Cerebellar nuclear complex (tissue), 1 donor: Measurements from ENCODE around the gene PRR15.

Experiments
- DNase-seq, 2 experiments: peaks; one replicate each; lab custom pipeline; 2025; lab: John Stamatoyannopoulos, UW

PRR15 gene

DNA sequence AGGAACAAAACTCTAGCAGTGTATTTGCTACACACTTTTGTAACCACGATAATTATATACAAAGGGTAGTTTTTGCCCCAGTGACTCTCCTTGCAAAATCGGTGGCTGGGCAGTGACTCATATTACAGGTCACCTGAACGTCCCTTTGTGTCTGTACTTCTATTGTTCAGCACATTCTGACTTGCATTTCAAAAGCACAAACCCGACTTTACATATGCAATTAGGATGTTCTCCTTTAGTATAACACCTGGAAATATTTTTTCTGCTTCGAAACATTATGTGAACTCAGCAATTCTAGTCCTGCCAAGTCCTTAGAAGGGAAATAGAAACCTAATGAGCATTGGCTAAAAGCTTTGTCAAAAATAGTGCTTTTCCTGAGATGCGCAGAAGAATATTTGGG is 6.0 kb downstream of the PRR15 start:
- DNase-seq, result no peak

- DNase-seq, result no peak
These were observed 8.9 kb downstream of the PRR15 start for GRCh38 chr7:29572558-29572957.

- DNase-seq, result no peak
These were observed 9.9 kb downstream of the PRR15 start for GRCh38 chr7:29573567-29573966.

DNA sequence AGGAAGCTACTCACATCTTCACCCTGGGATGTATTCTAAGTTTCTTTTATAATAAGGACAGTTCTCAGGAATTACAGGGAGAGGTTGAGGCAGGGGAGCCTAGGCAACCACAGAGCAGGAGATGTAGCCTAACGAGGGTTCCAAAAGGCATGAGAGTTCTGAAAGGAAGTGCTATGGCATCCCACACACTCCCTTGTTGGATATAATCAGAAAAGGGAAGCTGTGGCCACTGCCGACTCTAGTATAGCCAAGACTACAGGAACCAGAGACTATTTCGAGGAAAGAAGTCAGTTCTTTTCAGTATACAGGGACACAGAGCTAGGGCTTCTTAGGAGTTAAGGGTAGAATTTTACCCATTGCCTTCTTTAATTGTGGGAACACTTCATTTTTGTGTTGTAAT is 11.0 kb downstream of the PRR15 start:
- DNase-seq, result no peak

- no peak for DNase-seq
These were observed 23.7 kb downstream of the PRR15 start for GRCh38 chr7:29587195-29587808.

- no peak for DNase-seq
These were observed 24.6 kb downstream of the PRR15 start for GRCh38 chr7:29588212-29588611.

DNA sequence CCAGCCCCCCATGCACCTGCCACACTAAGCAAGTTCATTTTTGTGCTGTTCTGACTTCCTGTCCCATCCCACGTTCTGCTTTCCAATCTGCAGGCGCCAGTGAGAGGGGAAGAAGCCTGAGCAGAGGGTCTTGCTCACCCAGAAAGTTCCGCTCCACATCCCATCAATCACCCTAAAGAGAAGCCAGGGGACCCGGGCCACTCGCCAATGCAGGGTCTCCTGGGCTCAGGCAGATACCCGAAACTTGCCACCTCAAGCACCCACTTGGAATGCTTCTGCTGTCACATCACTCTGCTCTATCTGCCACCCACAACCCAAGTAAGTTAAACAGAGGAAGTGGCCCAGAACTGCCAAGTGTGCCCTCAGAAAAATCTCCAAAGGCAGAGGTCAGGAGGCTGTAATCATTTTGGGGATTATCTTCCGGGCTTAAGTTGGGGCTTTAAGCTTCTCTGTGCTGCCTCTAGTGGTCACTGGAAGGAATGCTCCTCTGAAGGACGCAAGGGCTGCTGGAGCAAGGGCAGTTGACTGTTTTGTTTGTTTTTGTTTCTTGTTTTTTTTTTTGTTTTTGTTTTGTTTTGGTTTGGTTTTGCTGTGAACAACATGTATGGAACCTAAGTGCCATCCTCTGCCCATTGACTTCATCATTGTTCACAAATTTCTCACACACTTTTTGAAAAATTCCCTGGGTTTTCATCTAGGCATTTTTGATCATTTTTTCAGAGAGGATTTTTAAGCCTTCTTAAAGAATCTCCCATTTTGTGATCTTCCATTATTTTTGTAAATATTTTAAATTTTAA is 25.5 kb downstream of the PRR15 start:
- DNase-seq, result no peak

- no peak for DNase-seq
These were observed 29.2 kb downstream of the PRR15 start for GRCh38 chr7:29592866-29593265.

- no peak for DNase-seq
These were observed 29.8 kb downstream of the PRR15 start for GRCh38 chr7:29593459-29593858.

- no peak for DNase-seq
These were observed 33.1 kb downstream of the PRR15 start for GRCh38 chr7:29596593-29597178.

- DNase-seq, result no peak
These were observed 33.6 kb downstream of the PRR15 start for GRCh38 chr7:29597266-29597665.

GRCh38 chr7:29598137-29598536 is 34.5 kb downstream of the PRR15 start:
- no peak for DNase-seq

DNA sequence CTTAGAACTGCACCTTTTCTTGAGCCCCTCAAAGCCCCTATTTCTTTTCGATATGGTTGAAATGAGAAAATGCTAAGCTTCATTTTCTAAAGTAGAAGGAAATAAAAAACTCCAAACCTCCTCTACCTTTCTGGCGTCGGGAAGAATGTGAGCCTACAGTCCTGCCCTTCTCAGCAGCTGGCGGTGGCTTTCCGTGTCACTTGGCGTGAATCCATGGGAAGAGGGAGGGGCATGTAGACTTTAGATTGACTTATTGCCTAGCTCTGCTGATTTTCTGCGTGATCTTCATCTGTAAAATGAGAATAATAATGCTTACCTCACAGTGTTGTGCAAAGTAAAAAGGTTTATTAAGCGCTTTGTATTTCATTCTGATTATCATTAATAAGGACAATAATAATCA is 35.0 kb downstream of the PRR15 start:
- no peak for DNase-seq

DNA sequence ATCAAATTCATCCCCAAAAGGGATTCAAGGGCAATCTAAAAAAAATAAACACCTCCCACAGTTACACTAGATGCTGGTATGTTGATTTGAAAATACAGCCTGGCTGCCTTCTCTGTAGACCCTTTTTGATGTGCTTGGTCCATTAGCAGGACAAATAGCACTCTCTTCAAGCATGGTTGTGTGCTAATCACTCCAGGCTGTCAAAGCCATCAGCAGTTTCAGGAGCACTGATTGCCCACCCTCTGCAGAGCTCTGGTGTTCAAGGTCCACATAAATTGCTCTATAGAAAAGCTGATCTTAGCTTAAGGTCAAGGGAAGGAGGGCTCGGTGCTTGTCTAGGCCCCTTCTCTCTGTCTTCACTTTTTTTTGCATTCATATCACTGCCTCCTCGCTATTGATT is 35.4 kb downstream of the PRR15 start:
- DNase-seq, result no peak

- no peak for DNase-seq
These were observed 37.0 kb downstream of the PRR15 start for GRCh38 chr7:29600661-29601060.

DNA sequence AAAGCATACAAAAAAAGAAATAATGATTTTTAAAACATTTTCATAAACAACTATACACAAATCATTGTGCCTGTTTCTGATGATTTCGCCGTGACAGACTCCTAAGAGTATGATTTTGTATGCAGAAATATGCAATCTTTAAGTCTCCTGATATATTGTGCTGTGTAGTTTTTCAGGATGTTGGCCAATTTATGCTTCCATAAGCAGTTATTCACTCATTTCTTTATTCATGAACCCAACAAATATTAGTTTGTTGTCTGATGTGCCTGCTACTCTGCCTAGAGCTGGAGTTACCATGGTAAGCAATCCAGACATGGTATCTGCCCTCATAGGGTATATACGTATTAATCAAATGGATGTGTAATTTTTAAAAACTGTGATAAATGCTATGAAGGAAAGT is 40.4 kb downstream of the PRR15 start:
- no peak for DNase-seq

DNA sequence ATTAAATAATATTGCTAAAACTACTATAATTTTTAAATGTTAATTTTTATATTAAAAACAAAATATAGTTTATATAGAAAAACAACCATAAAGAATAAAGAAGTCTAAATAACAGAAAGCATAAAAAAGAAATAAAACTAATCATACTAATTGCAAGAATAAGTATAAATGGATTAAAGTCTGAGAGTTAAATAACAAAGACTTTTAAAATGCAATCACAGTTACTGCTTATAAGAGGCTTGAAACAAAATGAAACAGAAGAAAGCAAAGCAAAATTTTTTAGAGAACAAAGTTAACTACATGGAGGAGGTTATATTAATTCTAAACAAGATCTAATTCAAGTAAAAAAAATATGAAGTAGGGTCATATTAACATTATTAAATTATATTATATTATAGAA is 41.1 kb downstream of the PRR15 start:
- DNase-seq, result no peak

DNA sequence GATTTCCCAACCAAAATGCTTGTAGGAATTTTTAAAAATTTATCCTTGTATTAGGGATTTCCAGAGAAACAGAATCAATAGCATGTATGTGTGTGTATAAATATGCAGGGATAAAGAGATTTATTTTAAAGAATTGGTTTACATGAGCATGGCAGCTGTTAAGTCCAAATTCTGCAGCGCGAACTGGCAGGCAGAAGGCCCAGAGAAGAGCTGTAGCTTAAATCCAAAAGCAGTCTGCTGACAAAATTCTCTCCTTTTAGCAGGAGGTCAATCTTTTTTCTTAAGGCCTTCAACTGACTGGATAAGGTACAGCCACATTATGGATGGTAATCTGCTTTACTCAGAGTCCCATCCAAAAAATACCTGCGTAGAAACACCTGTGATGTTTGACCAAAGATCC is 42.0 kb downstream of the PRR15 start:
- no peak for DNase-seq

- no peak for DNase-seq
These were observed 42.7 kb downstream of the PRR15 start for GRCh38 chr7:29606287-29606721.

GRCh38 chr7:29606830-29607229 is 43.2 kb downstream of the PRR15 start:
- DNase-seq, result no peak

GRCh38 chr7:29607259-29607658 is 43.6 kb downstream of the PRR15 start:
- DNase-seq, result no peak

DNA sequence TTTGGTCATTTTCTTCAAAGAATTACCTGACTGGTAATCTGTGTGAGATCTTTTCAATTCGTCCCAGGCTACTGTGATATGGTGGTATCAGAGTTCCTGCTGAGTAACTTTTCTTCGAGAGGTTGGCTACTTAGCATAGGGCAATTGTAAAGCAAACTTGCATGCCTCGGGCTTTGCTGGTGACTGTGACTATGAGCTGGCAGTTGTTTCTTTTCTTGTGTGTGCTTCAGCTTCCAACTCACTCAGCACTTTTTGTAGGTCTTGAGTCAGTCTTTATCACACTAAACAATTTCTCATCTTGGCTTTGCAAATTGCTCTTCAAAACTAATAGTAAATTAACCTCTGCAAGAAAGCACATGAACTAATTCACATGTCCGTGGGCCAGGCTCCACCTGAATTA is 44.3 kb downstream of the PRR15 start:
- no peak for DNase-seq
